B cell (primary cell): ENCODE data around the gene NT5M. TPM values are rescaled to one million over a fixed set of nuclear protein-coding genes. Genes with fewer than 3 reads are reported as not detected.

Experiments
- ATAC-seq: fragments of 200-7000 bp; cut with Tn5 transposase; one replicate; pipeline ENCODE4 v1.10.0; 2021; ENCODE audit warnings: low read depth, mild to moderate bottlenecking, moderate number of reproducible peaks, moderate library complexity
- CTCF ChIA-PET: fragments of 350-600 bp; sonication (Branson Sonifier 250); formaldehyde crosslinking; loops from one replicate; lab custom pipeline; 2021; ENCODE audit warnings: antibody characterized with exemption, inconsistent platforms; lab: Charles Lee
- POLR2A ChIA-PET: fragments of 350-600 bp; sonication (Branson Sonifier 250); formaldehyde crosslinking; loops from one replicate; lab custom pipeline; 2021; ENCODE audit warnings: antibody characterized with exemption; lab: Charles Lee
- DNase-seq: peaks from one replicate; pipeline ENCODE4 v3.0.0; 2013
- H2AFZ ChIP-seq: 2 replicates; pipeline ENCODE4 v1.6.1; 2012; ENCODE audit warnings: mild to moderate bottlenecking, low read depth, low read length; ENCODE audit not compliant: insufficient read depth, poor library complexity, severe bottlenecking
- H3K27ac ChIP-seq, 2 donors: 1 replicate in 1 of 2; 2 replicates in 1 of 2; pipeline ENCODE4 v1.5.1; 2012 to 2013; ENCODE audit warnings: low read length in 2 of 2, mild to moderate bottlenecking in 2 of 2, moderate library complexity in 1 of 2
- H3K27me3 ChIP-seq, 4 experiments: fragments of 200-600 bp in 1 of 4; sonication (generic) in 1 of 4; replicated peaks in 1 of 4; 1 replicate in 2 of 4; 2 replicates in 2 of 4; pipeline versions ENCODE4 v1.6.1 to v1.7.0; 2013 to 2016; ENCODE audit warnings: low read length in 3 of 4, mild to moderate bottlenecking in 2 of 4, mixed read lengths in 1 of 4, moderate library complexity in 1 of 4; ENCODE audit not compliant: insufficient read depth in 4 of 4, control insufficient read depth in 3 of 4; ENCODE audit errors: control extremely low read depth in 1 of 4
- H3K36me3 ChIP-seq, 2 experiments: replicated peaks in 1 of 2; 1 replicate in 1 of 2; 2 replicates in 1 of 2; pipeline versions ENCODE4 v1.6.1 to v1.7.1; 2013; ENCODE audit warnings: low read length in 1 of 2; ENCODE audit not compliant: insufficient read depth in 2 of 2, control insufficient read depth in 1 of 2; ENCODE audit errors: control extremely low read depth in 1 of 2, extremely low read depth in 1 of 2
- H3K4me1 ChIP-seq, 2 donors: fragments of 200-600 bp in 1 of 2; sonication (generic) in 1 of 2; 1 replicate in 1 of 2; 2 replicates in 1 of 2; pipeline versions ENCODE4 v1.5.1 to v1.6.1; 2013 to 2017; ENCODE audit warnings: low read length in 2 of 2; ENCODE audit not compliant: control insufficient read depth in 2 of 2, insufficient read depth in 2 of 2
- H3K4me2 ChIP-seq: replicated peaks from 2 replicates; pipeline ENCODE3; 2012; ENCODE audit warnings: mild to moderate bottlenecking, low read depth, low read length; ENCODE audit not compliant: poor library complexity, severe bottlenecking
- H3K4me3 ChIP-seq, 5 experiments: fragments of 200-600 bp in 1 of 5; sonication (generic) in 1 of 5; 1 replicate in 3 of 5; 2 replicates in 2 of 5; pipeline versions ENCODE4 v1.5.1 to v1.7.0; 2011 to 2016; ENCODE audit warnings: low read length in 4 of 5, mild to moderate bottlenecking in 4 of 5, low read depth in 2 of 5, control low read depth in 1 of 5, moderate library complexity in 1 of 5; ENCODE audit not compliant: insufficient read depth in 1 of 5; ENCODE audit errors: control extremely low read depth in 1 of 5, extremely low read depth in 1 of 5
- H3K79me2 ChIP-seq: fragments of 200-600 bp; sonication (generic); one replicate; pipeline ENCODE4 v1.6.0; 2016; ENCODE audit warnings: low read length; ENCODE audit not compliant: control insufficient read depth, insufficient read depth
- H3K9ac ChIP-seq: fragments of 200-600 bp; sonication (generic); 2 replicates; pipeline ENCODE4 v1.6.1; 2017; ENCODE audit warnings: mild to moderate bottlenecking, low read length, moderate library complexity
- H3K9me3 ChIP-seq, 3 donors: one replicate each; pipeline versions ENCODE4 v1.6.1 to v1.7.1; 2013; ENCODE audit warnings: low read length in 2 of 3; ENCODE audit not compliant: control insufficient read depth in 2 of 3, insufficient read depth in 1 of 3; ENCODE audit errors: control extremely low read depth in 1 of 3
- H4K20me1 ChIP-seq: 2 replicates; pipeline ENCODE4 v1.6.0; 2012; ENCODE audit warnings: mild to moderate bottlenecking, low read length; ENCODE audit not compliant: insufficient read depth, control insufficient read depth, poor library complexity, severe bottlenecking
- H3K27ac Mint-ChIP-seq: one replicate; pipeline ENCODE4 v1.8.0; 2021; ENCODE audit warnings: mixed read lengths
- H3K27me3 Mint-ChIP-seq: one replicate; pipeline ENCODE4 v1.8.0; 2021; ENCODE audit warnings: mixed read lengths
- H3K4me1 Mint-ChIP-seq: one replicate; pipeline ENCODE4 v1.8.0; 2021; ENCODE audit warnings: mixed read lengths
- H3K4me3 Mint-ChIP-seq: one replicate; pipeline ENCODE4 v1.8.0; 2021; ENCODE audit warnings: mixed read lengths
- H3K9me3 Mint-ChIP-seq: one replicate; pipeline ENCODE4 v1.8.0; 2022; ENCODE audit warnings: mixed read lengths; ENCODE audit not compliant: insufficient read depth
- CTCF ChIP-seq: fragments of 200-600 bp; IDR thresholded peaks from one replicate; pipeline ENCODE4 v1.8.0; 2022; ENCODE audit warnings: antibody characterized with exemption, mild to moderate bottlenecking
- EZH2 ChIP-seq: IDR thresholded peaks from 2 replicates; pipeline ENCODE4 v1.6.1; 2012; ENCODE audit warnings: borderline replicate concordance, low read depth, mild to moderate bottlenecking, moderate library complexity, low read length; ENCODE audit not compliant: insufficient read depth, poor library complexity, severe bottlenecking
- WGBS: methylation state at CpG from one replicate; pipeline ENCODE4 v1.1.5; 2013; ENCODE audit warnings: missing lambda C conversion rate; ENCODE audit not compliant: insufficient coverage; 5-methylcytosine and 5-hydroxymethylcytosine counted together
- intact Hi-C: fragments of 100-400 bp; cut with micrococcal nuclease; formaldehyde crosslinking; loops from one replicate; pipeline ENCODE4 v1.10.0; 2022
- polyA plus RNA-seq: library from polyadenylated mRNA; depleted of rRNA; stranded (reverse); fragments of >200 nt; gene quantifications from 2 replicates; pipeline ENCODE4 v1.2.3, GENCODE V29; 2012
- total RNA-seq, 2 donors: library from RNA; stranded (reverse); fragments of 120-200 nt in 1 of 2; gene quantifications; 1 replicate in 1 of 2; 2 replicates in 1 of 2; pipeline versions ENCODE4 v1.2.3 to v1.2.4, GENCODE V29; 2013 to 2022

Gene NT5M
- total and polyA plus RNA-seq, 2 donors (not counting 1 experiment from before 2014, with no cell fraction given): 0.40 to 0.47 TPM

DNA sequence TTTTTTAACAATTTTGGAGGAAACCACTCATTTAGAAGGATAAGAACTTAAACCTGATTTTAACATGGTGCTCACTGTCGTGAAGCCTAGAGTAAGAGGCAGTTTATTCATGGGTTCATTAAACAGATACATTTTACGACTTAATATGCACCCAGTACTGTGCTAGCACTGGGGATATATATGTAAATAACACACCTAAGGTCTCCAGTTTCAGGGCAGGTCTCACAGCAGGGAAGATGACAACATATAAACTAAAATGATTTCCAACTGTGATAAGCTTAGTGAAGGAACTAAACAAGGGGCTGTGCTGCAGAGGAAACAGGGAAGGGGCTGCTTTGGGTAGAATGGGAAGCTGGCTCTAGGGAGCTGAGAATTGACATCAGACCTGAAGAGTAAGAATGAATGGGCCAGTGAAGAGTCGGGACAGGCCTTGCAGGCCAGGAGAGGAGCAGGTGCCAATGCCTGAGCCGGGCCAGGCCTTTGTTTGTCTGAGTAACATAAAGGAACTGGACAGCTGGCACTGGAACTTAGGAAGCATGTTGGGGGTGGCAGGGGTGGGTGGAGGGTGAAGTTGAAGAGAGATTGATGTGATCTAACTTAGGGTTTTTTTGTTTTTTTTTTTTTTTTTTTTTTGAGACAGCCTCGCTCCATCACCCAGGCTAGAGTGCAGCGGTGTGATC is 12.1 kb downstream of the NT5M start:
- Histone ChIP-seq H3K4me1 (peaks cover 0 to 3% of the 10 kb centered on the region in 2 donors), H3K9me3 (no peaks in the 10 kb centered on the region), H3K4me2 (no peak overlapping the region), H4K20me1 (no peaks in the 10 kb centered on the region), H3K9ac (no peak overlapping the region), H3K36me3 (no peaks in the 10 kb centered on the region), H3K4me3 (no peak overlapping the region), H3K27me3 (no peaks in the 10 kb centered on the region), H3K27ac (no peak overlapping the region), H3K79me2 (no peaks in the 10 kb centered on the region), H2AFZ (no peak overlapping the region)
- ATAC-seq (no peak), DNase-seq (no peak)
- WGBS: 88% methylated on average over 4 of the region's 6 CpGs
- H3K27me3 Mint-ChIP-seq: no peaks in the 10 kb centered on the region
- no peaks in the 10 kb centered on the region for H3K4me1 Mint-ChIP-seq
- ChIA-PET POLR2A (interaction anchor here (0.7 kb wide), 1 partner anchor 1418 kb away, joined by 3 read pairs; no protein-coding TSS in a partner anchor), CTCF (interaction anchor here (0.6 to 2.5 kb wide), 4 partner anchors 8 to 316 kb away, joined by 3 to 11 read pairs (median 5); no protein-coding TSS in a partner anchor)
- no peak overlapping the region for H3K4me3 Mint-ChIP-seq
- no peaks in the 10 kb centered on the region for H3K9me3 Mint-ChIP-seq
- no peak overlapping the region for H3K27ac Mint-ChIP-seq
- TF ChIP-seq EZH2 (no peak), CTCF (no peak)
- intact Hi-C loops: loop anchor here (10.0 kb wide), 1 partner anchor 170 kb away; no protein-coding TSS in a partner anchor

DNA sequence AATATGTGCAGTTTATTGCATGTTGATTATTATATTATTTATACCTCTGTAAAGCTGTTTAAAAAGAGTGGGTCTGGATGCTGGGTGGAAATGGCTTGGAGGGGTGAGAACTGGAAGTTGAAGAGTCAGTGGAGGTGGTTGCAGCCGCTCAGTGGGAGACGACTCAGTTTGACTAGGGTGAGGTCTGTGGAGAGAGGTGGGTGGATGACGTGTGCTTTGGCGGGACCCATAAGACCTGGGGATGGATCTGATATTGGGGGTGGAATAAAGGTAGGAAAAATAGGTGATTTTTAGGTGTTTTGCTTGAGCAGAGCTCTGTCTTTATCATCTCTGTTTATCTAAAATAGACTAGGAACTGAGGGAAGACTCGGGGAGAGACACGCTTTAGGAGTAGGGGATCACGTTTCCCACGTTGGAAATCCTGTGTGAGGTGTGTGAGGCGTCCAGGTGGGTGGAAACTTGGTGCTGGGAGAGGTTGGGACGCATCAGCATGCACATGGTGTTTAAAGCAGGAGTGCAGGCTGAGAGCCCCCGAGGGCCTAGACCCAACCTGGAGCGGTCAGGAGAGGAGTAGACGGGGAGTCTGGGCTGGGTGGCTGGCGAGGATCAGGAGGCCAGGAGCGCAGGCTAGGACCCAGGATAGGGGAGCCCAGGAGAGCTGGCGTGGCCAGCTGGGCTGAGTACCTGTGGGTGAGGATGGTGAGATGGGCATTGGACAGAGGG is 17.2 kb downstream of the NT5M start:
- Histone ChIP-seq H4K20me1 (no peaks in the 10 kb centered on the region), H2AFZ (no peak overlapping the region), H3K4me3 (no peak overlapping the region), H3K9me3 (no peaks in the 10 kb centered on the region), H3K27me3 (no peaks in the 10 kb centered on the region), H3K4me1 (no peaks in the 10 kb centered on the region), H3K79me2 (no peaks in the 10 kb centered on the region), H3K27ac (no peak overlapping the region), H3K36me3 (no peaks in the 10 kb centered on the region), H3K9ac (no peak overlapping the region), H3K4me2 (no peak overlapping the region)
- POLR2A ChIA-PET: no interaction called here
- Mint-ChIP-seq H3K27me3 (no peaks in the 10 kb centered on the region), H3K27ac (no peak overlapping the region), H3K4me3 (no peak overlapping the region), H3K9me3 (no peaks in the 10 kb centered on the region), H3K4me1 (no peaks in the 10 kb centered on the region)
- intact Hi-C loops: no loop called here
- ATAC-seq (no peak), DNase-seq (no peak)
- CTCF ChIA-PET: no interaction called here
- 94% methylated on average over 16 of the region's 16 CpGs for WGBS
- TF ChIP-seq CTCF (no peak), EZH2 (no peak)
